Astrocyte (in vitro differentiated cells and primary cell): ENCODE measurements around the gene WNT3. TPM values are rescaled to one million over a fixed set of nuclear protein-coding genes. Genes with fewer than 3 reads are reported as not detected.

Experiments
- DNase-seq: peaks from one replicate; pipeline ENCODE4 v3.0.0-alpha.2; 2010; ENCODE audit warnings: low read depth
- FAIRE-seq: peaks from 2 replicates; lab custom pipeline; 2011; peaks lifted over from hg19 to GRCh38; lab: Jason Lieb, UNC
- H2AFZ ChIP-seq: 2 replicates; pipeline ENCODE4 v1.6.0; 2012; ENCODE audit warnings: low read depth, low read length, inconsistent platforms
- H3K27ac ChIP-seq: 2 replicates; pipeline ENCODE4 v1.5.1; 2011; ENCODE audit warnings: low read depth, low read length, inconsistent platforms
- H3K27me3 ChIP-seq: 2 replicates; pipeline ENCODE4 v1.6.0; 2011; ENCODE audit warnings: low read length, inconsistent platforms; ENCODE audit not compliant: insufficient read depth
- H3K36me3 ChIP-seq: 2 replicates; pipeline ENCODE4 v1.5.1; 2011; ENCODE audit warnings: low read length, inconsistent platforms; ENCODE audit not compliant: insufficient read depth
- H3K4me1 ChIP-seq: 2 replicates; pipeline ENCODE4 v1.5.1; 2011; ENCODE audit warnings: low read length, inconsistent platforms; ENCODE audit not compliant: insufficient read depth
- H3K4me2 ChIP-seq: 2 replicates; pipeline ENCODE4 v1.6.0; 2012; ENCODE audit warnings: low read length, inconsistent platforms
- H3K4me3 ChIP-seq: 2 replicates; pipeline ENCODE4 v1.5.1; 2011; ENCODE audit warnings: low read depth, mild to moderate bottlenecking, low read length, inconsistent platforms; ENCODE audit not compliant: insufficient read depth
- H3K79me2 ChIP-seq: 2 replicates; pipeline ENCODE4 v1.6.0; 2012; ENCODE audit warnings: mild to moderate bottlenecking, low read length, inconsistent platforms; ENCODE audit not compliant: insufficient read depth
- H3K9ac ChIP-seq: 2 replicates; pipeline ENCODE4 v1.6.0; 2012; ENCODE audit warnings: mild to moderate bottlenecking, low read length, inconsistent platforms
- H3K9me3 ChIP-seq: 2 replicates; pipeline ENCODE4 v1.5.1; 2012; ENCODE audit warnings: low read depth, mild to moderate bottlenecking, low read length, inconsistent platforms; ENCODE audit not compliant: insufficient read depth
- H4K20me1 ChIP-seq: 2 replicates; pipeline ENCODE4 v1.6.0; 2012; ENCODE audit warnings: low read length, inconsistent platforms; ENCODE audit not compliant: insufficient read depth
- H3K27ac Mint-ChIP-seq: one replicate; pipeline ENCODE4 v1.8.0; 2021; ENCODE audit warnings: mild to moderate bottlenecking, mixed read lengths; ENCODE audit not compliant: unreplicated experiment
- H3K27me3 Mint-ChIP-seq: one replicate; pipeline ENCODE4 v1.8.0; 2021; ENCODE audit warnings: low read depth, mixed read lengths; ENCODE audit not compliant: unreplicated experiment
- H3K36me3 Mint-ChIP-seq: one replicate; pipeline ENCODE4 v1.8.0; 2021; ENCODE audit warnings: low read depth, mixed read lengths; ENCODE audit not compliant: unreplicated experiment
- H3K4me1 Mint-ChIP-seq: one replicate; pipeline ENCODE4 v1.8.0; 2021; ENCODE audit warnings: low read depth, mixed read lengths; ENCODE audit not compliant: unreplicated experiment
- H3K4me3 Mint-ChIP-seq: one replicate; pipeline ENCODE4 v1.8.0; 2021; ENCODE audit warnings: mild to moderate bottlenecking, moderate library complexity, mixed read lengths; ENCODE audit not compliant: unreplicated experiment
- H3K9me3 Mint-ChIP-seq: one replicate; pipeline ENCODE4 v1.8.0; 2021; ENCODE audit warnings: mild to moderate bottlenecking, mixed read lengths; ENCODE audit not compliant: unreplicated experiment
- CTCF ChIP-seq: IDR thresholded peaks from 2 replicates; pipeline ENCODE4 v1.5.1; 2011; ENCODE audit warnings: low read depth, mild to moderate bottlenecking, inconsistent platforms, low read length, moderate library complexity; ENCODE audit not compliant: insufficient read depth
- EZH2 ChIP-seq: IDR thresholded peaks from 2 replicates; pipeline ENCODE4 v1.6.1; 2012; ENCODE audit warnings: mild to moderate bottlenecking, low read length, inconsistent platforms; ENCODE audit not compliant: insufficient read depth
- total RNA-seq: library from RNA; stranded (reverse); gene quantifications from 2 replicates; pipeline ENCODE4 v1.2.1, GENCODE V29; 2021

The WNT3 gene
- total RNA-seq, 1 donor from 2014 or later, result 2.4 TPM

- no peak overlapping the region for H3K27ac ChIP-seq
Measured at GRCh38 chr17:46719891-46720290, 98.6 kb downstream of the WNT3 start.

GRCh38 chr17:46717999-46718398 lies 100.5 kb downstream of the WNT3 start:
- Mint-ChIP-seq H3K27me3 (no peaks in the 10 kb centered on the region), H3K4me3 (no peak overlapping the region), H3K9me3 (no peaks in the 10 kb centered on the region), H3K36me3 (peaks cover 20% of the 10 kb centered on the region), H3K27ac (no peak overlapping the region), H3K4me1 (peaks cover 4% of the 10 kb centered on the region)
- Histone ChIP-seq H2AFZ (no peak overlapping the region), H3K4me1 (peaks cover 13% of the 10 kb centered on the region), H3K9me3 (no peaks in the 10 kb centered on the region), H4K20me1 (no peaks in the 10 kb centered on the region), H3K4me3 (no peak overlapping the region), H3K27me3 (no peaks in the 10 kb centered on the region), H3K4me2 (no peak overlapping the region), H3K79me2 (no peaks in the 10 kb centered on the region), H3K36me3 (peaks cover 2% of the 10 kb centered on the region), H3K9ac (no peak overlapping the region), H3K27ac (no peak overlapping the region)
- TF ChIP-seq EZH2, result no peak
- no peak for TF ChIP-seq CTCF
- FAIRE-seq (no peak), DNase-seq (no peak)

More at GRCh38 chr17:46719891-46720290, 98.6 kb downstream of the WNT3 start:
- H3K27me3 Mint-ChIP-seq, result no peaks in the 10 kb centered on the region
- no peak overlapping the region for H3K9ac ChIP-seq
- TF ChIP-seq CTCF (no peak), EZH2 (no peak)
- H3K36me3 ChIP-seq, result peaks cover 2% of the 10 kb centered on the region
- no peak overlapping the region for H3K27ac Mint-ChIP-seq
- H3K4me1 ChIP-seq, result peaks cover 13% of the 10 kb centered on the region
- H3K36me3 Mint-ChIP-seq, result peaks cover 20% of the 10 kb centered on the region
- no peaks in the 10 kb centered on the region for H3K9me3 ChIP-seq
- DNase-seq (no peak), FAIRE-seq (no peak)
- H3K4me1 Mint-ChIP-seq, result peaks cover 7% of the 10 kb centered on the region
- H4K20me1 ChIP-seq, result no peaks in the 10 kb centered on the region
- H3K79me2 ChIP-seq, result no peaks in the 10 kb centered on the region
- no peak overlapping the region for H3K4me3 Mint-ChIP-seq
- H3K9me3 Mint-ChIP-seq, result no peaks in the 10 kb centered on the region
- no peak overlapping the region for H3K4me2 ChIP-seq
- H3K4me3 ChIP-seq, result no peak overlapping the region
- H3K27me3 ChIP-seq, result no peaks in the 10 kb centered on the region
- H2AFZ ChIP-seq, result no peak overlapping the region

Other genes with a start within 250 kb of the WNT3 start
- gene ARL17A, start 239.0 kb downstream of the WNT3 start, total RNA-seq, result 11.0 and 11.6 TPM in 2 replicates
- 83.4 and 86.2 TPM in 2 replicates for gene NSF, start 228.0 kb downstream of the WNT3 start, total RNA-seq
- 0.48 and 0.84 TPM in 2 replicates for gene WNT9B, start 32.9 kb upstream of the WNT3 start, total RNA-seq
- gene GOSR2, start 104.5 kb upstream of the WNT3 start, total RNA-seq, result 66.0 and 67.0 TPM in 2 replicates
- not detected in 2 replicates for gene RPRML, start 160.6 kb upstream of the WNT3 start, total RNA-seq